Stomach (tissue), 4 donors: ENCODE results near the gene DYRK1A.
"Not testable (repeated sequence)": the region's sequence is repeated elsewhere in the genome, so short reads cannot be mapped to it uniquely, and the experiment has no call there.

Experiments
- EP300 ChIP-seq: sonication (generic); formaldehyde crosslinking; IDR thresholded peaks from one replicate; pipeline ENCODE4 v1.6.1; 2017; ENCODE audit warnings: antibody characterized with exemption
- POLR2A ChIP-seq, 4 donors: fragments of 450-650 bp; IDR thresholded peaks; one replicate each; pipeline ENCODE4 v1.6.1; 2016; ENCODE audit warnings: antibody characterized with exemption in 4 of 4, control low read depth in 2 of 4, mild to moderate bottlenecking in 1 of 4, moderate library complexity in 1 of 4
- POLR2AphosphoS5 ChIP-seq, 3 donors: sonication (generic); formaldehyde crosslinking; IDR thresholded peaks; one replicate each; pipeline ENCODE4 v1.6.1; 2016; ENCODE audit warnings: antibody characterized with exemption in 3 of 3
- TF ChIP-seq, protein P1 (sequence below), 7 experiments: fragments of 450-650 bp in 4 of 7; fragments of 200-600 bp in 3 of 7; sonication (generic) in 3 of 7; IDR thresholded peaks; one replicate each; pipeline ENCODE4 v1.5.1; 2016 to 2019; ENCODE audit warnings: antibody characterized with exemption in 7 of 7, control low read depth in 2 of 7, mild to moderate bottlenecking in 1 of 7

DNA sequence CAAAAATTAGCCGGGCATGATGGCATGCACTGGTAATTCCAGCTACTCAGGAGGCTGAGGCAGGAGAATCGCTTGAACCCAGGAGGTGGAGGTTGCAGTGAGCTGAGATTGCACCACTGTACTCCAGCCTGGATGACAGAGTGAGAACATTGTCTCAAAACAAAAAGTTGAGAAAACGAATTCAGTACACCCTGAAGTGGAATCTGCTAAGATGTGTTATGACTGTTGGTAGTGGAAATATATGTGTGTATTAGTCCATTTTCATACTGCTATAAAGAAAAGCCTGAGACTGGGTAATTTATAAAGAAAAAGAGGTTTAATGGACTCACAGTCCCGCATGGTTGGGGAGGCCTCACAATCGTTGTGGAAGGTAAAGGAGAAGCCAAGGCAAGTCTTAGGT, 158.4 kb downstream of the DYRK1A start:
- TF ChIP-seq, protein P1, sequence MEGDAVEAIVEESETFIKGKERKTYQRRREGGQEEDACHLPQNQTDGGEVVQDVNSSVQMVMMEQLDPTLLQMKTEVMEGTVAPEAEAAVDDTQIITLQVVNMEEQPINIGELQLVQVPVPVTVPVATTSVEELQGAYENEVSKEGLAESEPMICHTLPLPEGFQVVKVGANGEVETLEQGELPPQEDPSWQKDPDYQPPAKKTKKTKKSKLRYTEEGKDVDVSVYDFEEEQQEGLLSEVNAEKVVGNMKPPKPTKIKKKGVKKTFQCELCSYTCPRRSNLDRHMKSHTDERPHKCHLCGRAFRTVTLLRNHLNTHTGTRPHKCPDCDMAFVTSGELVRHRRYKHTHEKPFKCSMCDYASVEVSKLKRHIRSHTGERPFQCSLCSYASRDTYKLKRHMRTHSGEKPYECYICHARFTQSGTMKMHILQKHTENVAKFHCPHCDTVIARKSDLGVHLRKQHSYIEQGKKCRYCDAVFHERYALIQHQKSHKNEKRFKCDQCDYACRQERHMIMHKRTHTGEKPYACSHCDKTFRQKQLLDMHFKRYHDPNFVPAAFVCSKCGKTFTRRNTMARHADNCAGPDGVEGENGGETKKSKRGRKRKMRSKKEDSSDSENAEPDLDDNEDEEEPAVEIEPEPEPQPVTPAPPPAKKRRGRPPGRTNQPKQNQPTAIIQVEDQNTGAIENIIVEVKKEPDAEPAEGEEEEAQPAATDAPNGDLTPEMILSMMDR (IDR thresholded peaks at IDR 0.05), result not testable (repeated sequence)
- not testable (repeated sequence) for TF ChIP-seq POLR2A (IDR thresholded peaks at IDR 0.05); POLR2AphosphoS5 (IDR thresholded peaks at IDR 0.05); EP300
